Neural progenitor cell (in vitro differentiated cells): Measurements from ENCODE around the gene IQGAP3. TPM values are rescaled to one million over a fixed set of nuclear protein-coding genes. Genes with fewer than 3 reads are reported as not detected.

ENCODE experiments used
- DNase-seq: peaks from one replicate; pipeline ENCODE4 v3.0.0-alpha.2; 2016; ENCODE audit warnings: low spot score
- H2AFZ ChIP-seq: fragments of 200-600 bp; sonication (generic); replicated peaks from 2 replicates; pipeline ENCODE4 v1.6.1; 2016; ENCODE audit warnings: antibody characterized with exemption
- H3F3A ChIP-seq: fragments of 200-600 bp; sonication (generic); 2 replicates; pipeline ENCODE4 v1.6.1; 2016; ENCODE audit warnings: antibody characterized with exemption, low read depth
- H3K27ac ChIP-seq: fragments of 200-600 bp; sonication (generic); 2 replicates; pipeline ENCODE4 v1.5.1; 2016; ENCODE audit warnings: mild to moderate bottlenecking
- H3K27me3 ChIP-seq: fragments of 200-600 bp; sonication (generic); 2 replicates; pipeline ENCODE4 v1.6.1; 2016; ENCODE audit warnings: mild to moderate bottlenecking, moderate library complexity
- H3K36me3 ChIP-seq: fragments of 200-600 bp; sonication (generic); 2 replicates; pipeline ENCODE4 v1.5.1; 2016
- H3K4me1 ChIP-seq: fragments of 200-600 bp; sonication (generic); 2 replicates; pipeline ENCODE4 v1.6.1; 2016; ENCODE audit warnings: mixed run types
- H3K4me2 ChIP-seq: fragments of 200-600 bp; sonication (generic); 2 replicates; pipeline ENCODE4 v1.6.1; 2016
- H3K4me3 ChIP-seq: fragments of 200-600 bp; sonication (generic); 2 replicates; pipeline ENCODE4 v1.5.1; 2016
- H3K79me2 ChIP-seq: fragments of 200-600 bp; sonication (generic); 2 replicates; pipeline ENCODE4 v1.6.1; 2016; ENCODE audit warnings: low read depth
- H3K9ac ChIP-seq: fragments of 200-600 bp; sonication (generic); 2 replicates; pipeline ENCODE4 v1.6.1; 2016
- H3K9me3 ChIP-seq: fragments of 200-600 bp; sonication (generic); 2 replicates; pipeline ENCODE4 v1.5.1; 2016; ENCODE audit warnings: low read depth
- H4K20me1 ChIP-seq: fragments of 200-600 bp; sonication (generic); 2 replicates; pipeline ENCODE4 v1.6.1; 2016; ENCODE audit warnings: low read depth
- H3K27ac Mint-ChIP-seq: 3 replicates; pipeline ENCODE4 v1.8.0; 2021; ENCODE audit warnings: mixed read lengths
- H3K27me3 Mint-ChIP-seq: 2 replicates; pipeline ENCODE4 v1.8.0; 2022; ENCODE audit warnings: low read depth, mild to moderate bottlenecking, inconsistent platforms, moderate library complexity, mixed read lengths; ENCODE audit not compliant: insufficient read depth
- H3K36me3 Mint-ChIP-seq: 3 replicates; pipeline ENCODE4 v1.8.0; 2021; ENCODE audit warnings: mixed read lengths
- H3K4me1 Mint-ChIP-seq: 3 replicates; pipeline ENCODE4 v1.8.0; 2021; ENCODE audit warnings: mixed read lengths
- H3K4me3 Mint-ChIP-seq: 3 replicates; pipeline ENCODE4 v1.8.0; 2021; ENCODE audit warnings: mild to moderate bottlenecking, moderate library complexity, mixed read lengths
- H3K9me3 Mint-ChIP-seq: 3 replicates; pipeline ENCODE4 v1.8.0; 2020; ENCODE audit warnings: mixed read lengths
- EZH2 ChIP-seq: fragments of 200-600 bp; sonication (generic); IDR thresholded peaks from 2 replicates; pipeline ENCODE4 v1.6.1; 2017; ENCODE audit warnings: antibody characterized with exemption, mild to moderate bottlenecking, moderate library complexity
- EZH2phosphoT487 ChIP-seq: fragments of 200-600 bp; sonication (generic); IDR thresholded peaks from 2 replicates; pipeline ENCODE4 v1.6.1; 2017; ENCODE audit warnings: antibody characterized with exemption
- total RNA-seq: library from RNA; depleted of rRNA; stranded (reverse); fragments of >200 nt; gene quantifications from 2 replicates; pipeline ENCODE4 v1.2.3, GENCODE V29; 2015; ENCODE audit warnings: low replicate concordance
- TF ChIP-seq, protein P1 (sequence below): fragments of 200-600 bp; sonication (generic); IDR thresholded peaks from 2 replicates; pipeline ENCODE4 v1.5.1; 2017; ENCODE audit warnings: antibody characterized with exemption, mild to moderate bottlenecking

Gene IQGAP3
- total RNA-seq, 1 donor from 2014 or later, result 31.5 TPM

DNA sequence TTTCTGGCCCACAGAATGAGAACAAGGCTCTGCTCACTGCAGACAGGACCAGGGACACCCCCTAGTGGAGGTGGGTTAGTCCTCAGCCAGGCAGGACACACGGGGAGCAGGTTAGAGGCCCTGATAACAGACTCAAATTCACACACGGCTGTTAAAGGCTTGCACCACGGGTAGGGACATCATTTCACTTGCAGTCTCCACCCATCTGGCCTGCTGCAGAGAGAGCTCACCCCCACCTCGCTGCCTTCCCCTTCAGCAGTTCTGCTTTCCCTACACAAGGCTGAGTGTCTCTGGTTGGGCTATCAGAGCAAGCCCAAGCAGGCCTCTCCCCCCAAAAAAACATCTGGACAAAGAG lies 92.4 kb downstream of the IQGAP3 start:
- Histone ChIP-seq H3K4me2 (no peak overlapping the region), H3K79me2 (no peaks in the 10 kb centered on the region), H3K4me1 (no peaks in the 10 kb centered on the region), H3K9ac (no peak overlapping the region), H3K4me3 (no peak overlapping the region), H3K36me3 (no peaks in the 10 kb centered on the region), H3K27ac (no peak overlapping the region), H3K9me3 (no peaks in the 10 kb centered on the region), H3F3A (no peaks in the 10 kb centered on the region), H2AFZ (no peak overlapping the region), H4K20me1 (no peaks in the 10 kb centered on the region), H3K27me3 (no peaks in the 10 kb centered on the region)
- DNase-seq, result no peak
- TF ChIP-seq, protein P1, sequence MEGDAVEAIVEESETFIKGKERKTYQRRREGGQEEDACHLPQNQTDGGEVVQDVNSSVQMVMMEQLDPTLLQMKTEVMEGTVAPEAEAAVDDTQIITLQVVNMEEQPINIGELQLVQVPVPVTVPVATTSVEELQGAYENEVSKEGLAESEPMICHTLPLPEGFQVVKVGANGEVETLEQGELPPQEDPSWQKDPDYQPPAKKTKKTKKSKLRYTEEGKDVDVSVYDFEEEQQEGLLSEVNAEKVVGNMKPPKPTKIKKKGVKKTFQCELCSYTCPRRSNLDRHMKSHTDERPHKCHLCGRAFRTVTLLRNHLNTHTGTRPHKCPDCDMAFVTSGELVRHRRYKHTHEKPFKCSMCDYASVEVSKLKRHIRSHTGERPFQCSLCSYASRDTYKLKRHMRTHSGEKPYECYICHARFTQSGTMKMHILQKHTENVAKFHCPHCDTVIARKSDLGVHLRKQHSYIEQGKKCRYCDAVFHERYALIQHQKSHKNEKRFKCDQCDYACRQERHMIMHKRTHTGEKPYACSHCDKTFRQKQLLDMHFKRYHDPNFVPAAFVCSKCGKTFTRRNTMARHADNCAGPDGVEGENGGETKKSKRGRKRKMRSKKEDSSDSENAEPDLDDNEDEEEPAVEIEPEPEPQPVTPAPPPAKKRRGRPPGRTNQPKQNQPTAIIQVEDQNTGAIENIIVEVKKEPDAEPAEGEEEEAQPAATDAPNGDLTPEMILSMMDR, result no peak
- TF ChIP-seq EZH2, result no peak
- TF ChIP-seq EZH2phosphoT487, result no peak
- Mint-ChIP-seq H3K27ac (no peak overlapping the region), H3K4me1 (no peaks in the 10 kb centered on the region), H3K4me3 (no peak overlapping the region), H3K27me3 (peaks cover 10% of the 10 kb centered on the region), H3K36me3 (peaks cover 29% of the 10 kb centered on the region), H3K9me3 (no peaks in the 10 kb centered on the region)

DNA sequence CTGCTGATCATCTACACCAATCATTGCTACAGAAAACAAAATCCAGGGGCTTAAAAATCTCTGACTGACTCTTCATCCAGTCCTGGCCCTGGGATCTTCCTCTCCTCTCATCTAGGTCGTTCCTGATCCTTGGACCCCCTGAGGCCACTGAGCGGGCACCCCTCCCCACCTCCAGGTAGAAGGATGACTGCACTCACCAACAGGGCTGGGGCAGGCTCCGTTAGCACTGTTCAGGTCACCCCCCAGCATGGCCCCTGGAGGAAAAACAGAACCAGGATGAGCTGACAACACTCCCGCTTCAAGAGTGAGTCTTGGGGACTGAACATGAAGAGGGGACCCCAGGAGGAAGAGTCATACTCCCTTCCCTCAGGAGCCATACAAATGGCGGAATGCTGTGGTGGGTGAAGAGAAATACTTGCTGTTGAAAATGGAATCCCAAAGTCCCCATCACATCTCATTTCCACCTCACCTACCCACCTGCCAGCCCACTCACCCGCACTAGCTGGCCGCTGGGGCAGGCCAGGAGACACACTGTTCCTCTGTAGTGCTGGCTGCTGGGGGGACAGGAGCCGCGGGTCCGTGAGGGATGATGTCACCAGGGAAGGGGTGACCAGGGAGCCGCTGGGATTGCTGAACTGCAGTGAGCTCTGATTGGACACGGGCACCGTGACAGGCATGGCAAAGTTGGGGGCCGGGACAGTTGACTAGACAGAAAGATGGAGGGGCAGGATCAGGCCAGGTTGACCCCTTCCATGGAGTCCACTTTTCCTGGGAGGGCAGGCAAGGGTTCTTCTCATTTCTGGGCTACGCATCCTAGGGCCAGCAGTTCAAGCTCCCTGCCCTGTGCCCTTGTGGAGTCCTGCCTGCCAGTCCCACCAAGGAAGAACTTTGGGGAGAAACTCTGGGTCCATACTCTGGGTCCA lies 93.0 kb downstream of the IQGAP3 start:
- Histone ChIP-seq H3K9ac (no peak overlapping the region), H3K79me2 (no peaks in the 10 kb centered on the region), H3K4me3 (no peak overlapping the region), H3F3A (no peaks in the 10 kb centered on the region), H3K4me1 (no peaks in the 10 kb centered on the region), H3K36me3 (no peaks in the 10 kb centered on the region), H3K9me3 (no peaks in the 10 kb centered on the region), H3K27me3 (no peaks in the 10 kb centered on the region), H3K27ac (no peak overlapping the region), H3K4me2 (no peak overlapping the region), H2AFZ (no peak overlapping the region), H4K20me1 (no peaks in the 10 kb centered on the region)
- DNase-seq, result no peak
- Mint-ChIP-seq H3K9me3 (no peaks in the 10 kb centered on the region), H3K27me3 (peaks cover 10% of the 10 kb centered on the region), H3K36me3 (peaks cover 29% of the 10 kb centered on the region), H3K27ac (no peak overlapping the region), H3K4me1 (no peaks in the 10 kb centered on the region), H3K4me3 (no peak overlapping the region)
- TF ChIP-seq EZH2phosphoT487, result no peak
- no peak for TF ChIP-seq EZH2
- TF ChIP-seq, protein P1, result no peak

- H3K4me2 ChIP-seq, result no peak overlapping the region
- Mint-ChIP-seq H3K36me3 (peaks cover 30% of the 10 kb centered on the region), H3K4me3 (no peak overlapping the region), H3K9me3 (no peaks in the 10 kb centered on the region), H3K4me1 (no peaks in the 10 kb centered on the region), H3K27ac (no peak overlapping the region), H3K27me3 (peaks cover 10% of the 10 kb centered on the region)
- no peak overlapping the region for H3K27ac ChIP-seq
- DNase-seq, result no peak
- no peak overlapping the region for H2AFZ ChIP-seq
- no peak overlapping the region for H3K9ac ChIP-seq
- no peaks in the 10 kb centered on the region for H3K9me3 ChIP-seq
- no peak overlapping the region for H3K4me3 ChIP-seq
- H4K20me1 ChIP-seq, result no peaks in the 10 kb centered on the region
- H3F3A ChIP-seq, result no peaks in the 10 kb centered on the region
- no peaks in the 10 kb centered on the region for H3K4me1 ChIP-seq
- no peaks in the 10 kb centered on the region for H3K27me3 ChIP-seq
- TF ChIP-seq EZH2, result no peak
- no peak for TF ChIP-seq EZH2phosphoT487
- TF ChIP-seq, protein P1, result no peak
- no peaks in the 10 kb centered on the region for H3K36me3 ChIP-seq
- no peaks in the 10 kb centered on the region for H3K79me2 ChIP-seq
Measured at GRCh38 chr1:156478250-156478627, 94.1 kb downstream of the IQGAP3 start.
